GM21528 (cell line): ENCODE results near the gene MYRFL.
"Not testable (repeated sequence)": the region's sequence is repeated elsewhere in the genome, so short reads cannot be mapped to it uniquely, and the experiment has no call there.

Source experiments
- ATAC-seq: cut with Tn5 transposase; IDR thresholded peaks from one replicate; pipeline ENCODE4 v1.9.1; 2021; ENCODE audit warnings: mild to moderate bottlenecking, moderate library complexity; ENCODE audit not compliant: unreplicated experiment, low FRiP score

The MYRFL gene

DNA sequence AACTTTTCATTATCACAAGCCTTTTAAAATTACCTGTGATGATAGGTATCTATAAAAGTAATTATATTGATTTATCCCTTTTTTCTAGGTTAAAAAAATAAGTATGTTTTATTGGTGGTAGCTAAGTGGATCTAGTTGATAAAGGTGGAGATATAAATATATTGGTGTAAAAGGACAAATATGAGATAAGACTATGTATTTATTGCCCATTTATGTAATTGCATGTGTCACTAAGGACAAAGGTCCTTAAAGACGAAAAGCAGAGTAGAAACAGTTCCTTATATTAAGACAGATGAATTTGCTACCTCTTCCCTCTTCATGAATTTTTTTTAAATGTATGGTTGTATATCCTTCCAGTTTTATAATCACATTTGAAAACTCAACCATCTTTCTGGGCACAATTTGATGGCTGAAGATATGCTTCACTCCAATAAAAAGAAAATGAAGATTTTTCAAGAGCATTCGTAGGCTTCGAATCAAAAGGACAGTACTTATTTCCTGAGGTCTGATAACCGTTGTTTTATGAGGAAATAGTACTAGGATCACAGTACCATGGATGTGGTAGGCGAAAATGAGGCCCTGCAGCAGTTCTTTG lies at the start of gene MYRFL:
Gene MYRFL (plus strand): TSS at position 262 of the 595 bp plus-strand sequence. CDS start 291 bp downstream, at position 553.
- ATAC-seq, result no peak

DNA sequence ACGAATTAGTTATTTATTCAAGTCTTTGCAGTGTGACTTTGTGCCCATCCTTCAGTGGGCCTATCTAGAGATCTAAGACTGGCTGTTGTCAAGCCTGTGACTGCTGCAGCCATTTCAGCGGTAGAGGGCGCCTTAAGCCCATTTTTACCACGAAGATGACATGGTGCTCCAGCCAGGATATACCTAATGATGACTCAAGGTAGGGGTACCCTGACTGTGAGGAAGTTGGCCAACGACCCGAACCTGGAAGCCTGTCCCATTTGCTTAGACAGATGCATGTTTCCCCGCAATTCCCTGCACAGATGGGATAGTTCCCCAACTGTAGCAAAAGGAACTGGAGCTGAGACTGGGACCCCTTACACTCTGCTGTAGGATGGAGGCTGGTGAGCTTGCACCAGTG lies 45.1 kb upstream of the MYRFL start:
- ATAC-seq, result no peak

DNA sequence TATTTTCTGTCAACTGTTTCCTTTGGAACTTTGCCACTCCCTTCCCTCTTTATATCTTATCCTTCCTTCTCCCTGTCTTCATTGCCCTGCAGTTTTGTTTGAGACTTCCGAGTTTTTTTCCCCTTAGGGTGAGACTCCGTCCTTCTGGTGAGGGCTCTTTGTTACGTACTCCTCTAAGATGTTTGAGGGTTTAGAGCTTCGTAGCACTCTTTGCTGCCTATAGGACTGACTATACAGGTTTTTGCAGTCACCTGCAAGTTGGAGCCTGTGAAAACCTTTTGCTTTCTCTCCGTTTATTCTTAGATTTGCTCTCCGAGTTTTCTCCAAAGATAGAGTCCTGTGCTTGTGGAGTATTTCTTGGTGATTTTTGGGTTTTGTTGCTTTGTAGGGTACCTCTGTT lies 41.7 kb upstream of the MYRFL start:
- ATAC-seq, result no peak

DNA sequence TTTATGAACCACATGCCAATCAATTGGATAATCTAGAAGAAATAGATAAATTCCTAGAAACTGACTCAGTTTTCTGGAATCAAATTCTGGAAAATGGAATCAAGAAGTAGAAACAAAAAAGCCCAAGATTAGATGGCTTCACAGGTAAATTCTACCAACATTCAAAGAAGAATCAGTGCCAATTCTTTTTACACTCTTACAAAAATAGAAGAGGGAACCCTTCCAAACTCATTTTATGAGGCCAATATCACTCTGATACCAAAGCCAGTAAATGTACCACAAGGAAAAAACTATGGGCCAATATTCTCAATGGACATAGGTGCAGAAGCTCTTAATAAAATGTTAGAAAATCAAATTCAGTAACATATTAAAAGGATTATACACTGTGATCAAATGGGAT lies 35.7 kb upstream of the MYRFL start:
- ATAC-seq, result no peak

DNA sequence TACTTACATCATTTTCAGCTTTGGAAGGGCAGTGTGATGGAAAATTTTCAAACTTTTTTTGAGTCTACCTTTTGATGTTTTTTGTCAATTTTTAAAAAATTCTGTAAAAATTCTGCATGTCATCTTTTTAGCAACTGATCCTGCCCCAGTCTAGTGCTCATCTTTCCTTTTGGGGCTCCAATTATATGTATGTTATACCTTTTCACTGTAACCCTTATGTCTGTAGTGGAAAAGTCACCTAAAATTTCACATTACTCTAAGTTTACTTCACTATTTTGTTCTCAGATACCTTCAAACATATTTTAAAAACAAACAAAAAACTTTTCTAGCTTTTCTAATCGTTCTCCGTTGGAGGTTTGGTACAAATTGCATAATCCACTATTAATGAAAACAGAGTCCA lies 32.5 kb upstream of the MYRFL start:
- ATAC-seq, result no peak

DNA sequence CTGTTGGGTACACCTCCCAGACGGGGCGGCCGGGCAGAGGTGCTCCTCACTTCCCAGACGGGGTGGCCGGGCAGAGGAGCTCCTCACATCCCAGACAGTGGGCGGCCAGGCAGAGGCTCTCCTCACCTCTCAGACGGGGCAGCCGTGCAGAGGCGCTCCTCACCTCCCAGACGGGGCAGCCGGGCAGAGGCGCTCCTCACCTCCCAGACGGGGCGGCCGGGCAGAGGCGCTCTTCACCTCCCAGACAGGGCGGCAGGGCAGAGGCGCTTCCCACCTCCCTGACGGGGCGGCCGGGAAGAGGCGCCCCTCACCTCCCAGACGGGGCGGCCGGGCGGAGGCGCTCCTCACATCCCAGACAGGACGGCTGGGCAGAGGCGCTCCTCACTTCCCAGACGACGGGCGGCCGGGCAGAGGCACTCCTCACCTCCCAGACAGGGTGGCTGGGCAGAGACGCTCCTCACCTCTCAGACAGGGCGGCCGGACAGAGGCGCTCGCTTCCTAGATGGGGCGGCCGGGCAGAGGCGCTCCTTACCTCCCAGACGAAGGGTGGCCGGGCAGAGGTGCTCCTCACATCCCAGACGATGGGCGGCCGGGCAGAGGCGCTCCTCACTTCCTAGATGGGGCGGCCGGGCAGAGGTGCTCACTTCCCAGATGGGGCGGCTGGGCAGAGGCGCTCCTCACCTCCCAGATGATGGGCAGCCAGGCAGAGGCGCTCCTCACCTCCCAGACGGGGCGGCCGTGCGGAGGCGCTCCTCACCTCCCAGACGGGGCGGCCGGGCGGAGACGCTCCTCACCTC lies 17.7 kb upstream of the MYRFL start:
- not testable (repeated sequence) for ATAC-seq

DNA sequence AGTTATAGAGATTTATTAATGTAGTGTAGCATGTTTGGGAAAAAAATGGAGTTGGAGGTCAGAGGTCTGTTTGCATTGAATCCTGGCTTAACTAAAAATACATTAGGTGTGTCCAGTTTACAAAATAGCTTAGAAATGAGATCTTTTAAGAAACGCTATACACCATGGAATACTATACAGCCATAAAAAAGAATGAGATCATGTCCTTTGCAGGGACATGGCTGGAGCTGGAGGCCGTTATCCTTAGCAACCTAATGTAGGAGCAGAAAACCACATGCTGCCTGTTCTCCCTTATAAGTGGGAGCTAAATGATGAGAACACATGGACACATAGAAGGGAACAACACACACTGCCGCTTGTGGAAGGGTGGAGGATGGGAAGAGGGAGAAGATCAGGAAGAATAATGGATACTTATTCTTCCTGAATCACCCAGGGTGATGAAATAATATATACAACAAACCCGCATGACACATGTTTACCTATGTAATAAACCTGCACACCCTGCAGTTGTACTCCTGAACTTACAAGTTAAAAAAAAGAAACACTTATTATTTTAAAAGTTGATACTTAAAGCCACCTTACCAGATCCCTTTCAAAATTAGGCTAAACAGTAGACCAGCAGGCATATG lies 14.0 kb upstream of the MYRFL start:
- no peak for ATAC-seq

DNA sequence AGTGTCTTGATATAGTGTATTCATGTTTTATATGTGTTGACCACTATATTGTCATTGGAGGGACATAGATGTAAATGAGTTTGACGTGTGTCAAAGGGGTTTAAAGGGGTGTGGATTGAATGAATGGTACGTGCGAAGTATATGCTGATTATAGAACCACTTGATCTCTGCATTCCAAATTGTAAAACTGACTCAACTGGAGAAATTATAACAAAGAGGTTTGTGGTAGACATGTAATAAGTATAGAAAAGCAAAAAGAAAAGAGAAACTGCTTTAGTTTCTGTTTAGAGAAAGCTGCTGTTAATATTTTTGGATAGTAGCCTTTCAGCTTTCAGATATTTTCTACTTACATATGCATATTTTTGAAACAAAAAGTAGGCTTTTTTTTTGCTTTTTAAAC lies 8.9 kb upstream of the MYRFL start:
- no peak for ATAC-seq

DNA sequence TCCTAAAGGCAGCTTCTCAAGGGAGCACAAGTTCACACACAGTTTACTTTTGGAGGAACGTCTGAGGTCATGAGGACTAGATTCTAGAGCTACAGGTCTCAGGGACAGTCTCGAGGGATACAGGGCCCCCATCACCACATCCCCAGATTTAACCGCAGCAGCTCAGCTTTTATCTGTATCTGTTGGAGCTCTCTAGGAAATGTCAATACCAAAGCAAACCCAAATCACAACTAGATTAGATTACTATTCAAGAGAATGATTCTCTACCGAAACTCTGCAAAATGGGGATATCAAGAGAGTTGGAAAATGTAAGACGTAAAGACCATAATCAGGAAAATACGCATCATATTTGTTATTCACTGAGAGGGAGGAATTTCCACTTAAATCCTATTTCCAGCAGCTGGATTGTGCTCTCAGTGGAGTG lies 4.0 kb upstream of the MYRFL start:
- no peak for ATAC-seq

DNA sequence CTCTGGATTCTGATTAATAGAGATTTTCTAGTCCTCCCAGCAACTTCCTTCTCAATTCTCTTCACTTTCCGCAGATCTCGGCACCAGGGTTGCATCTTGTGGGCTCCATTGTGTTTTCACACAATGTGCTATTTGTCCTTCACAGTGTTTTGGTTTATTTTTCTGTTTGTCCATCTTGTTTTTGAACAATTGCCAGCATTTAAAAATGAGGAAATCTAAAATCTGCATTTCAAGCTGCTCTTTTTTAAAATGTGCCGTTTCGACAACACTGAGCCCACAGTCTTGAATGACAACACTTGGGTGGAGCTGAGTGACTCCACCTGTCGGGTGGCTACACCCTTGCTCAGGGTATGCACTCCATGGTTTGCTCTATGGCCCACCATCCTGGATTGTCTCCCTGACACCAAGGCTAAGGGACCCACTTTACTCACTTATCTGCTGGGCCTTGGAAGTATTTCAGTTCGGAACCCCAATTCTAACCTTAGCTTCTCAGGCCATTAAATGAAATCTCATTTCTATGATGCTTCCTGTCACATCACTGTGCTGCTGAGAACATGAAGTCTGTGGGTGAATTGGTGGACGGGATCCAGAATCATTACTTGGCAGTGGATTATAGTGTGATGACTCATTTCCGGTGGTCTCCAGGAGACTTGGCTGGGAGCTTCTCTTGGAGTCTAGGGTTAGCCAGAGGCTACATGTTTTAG lies 3.4 kb upstream of the MYRFL start:
- no peak for ATAC-seq

DNA sequence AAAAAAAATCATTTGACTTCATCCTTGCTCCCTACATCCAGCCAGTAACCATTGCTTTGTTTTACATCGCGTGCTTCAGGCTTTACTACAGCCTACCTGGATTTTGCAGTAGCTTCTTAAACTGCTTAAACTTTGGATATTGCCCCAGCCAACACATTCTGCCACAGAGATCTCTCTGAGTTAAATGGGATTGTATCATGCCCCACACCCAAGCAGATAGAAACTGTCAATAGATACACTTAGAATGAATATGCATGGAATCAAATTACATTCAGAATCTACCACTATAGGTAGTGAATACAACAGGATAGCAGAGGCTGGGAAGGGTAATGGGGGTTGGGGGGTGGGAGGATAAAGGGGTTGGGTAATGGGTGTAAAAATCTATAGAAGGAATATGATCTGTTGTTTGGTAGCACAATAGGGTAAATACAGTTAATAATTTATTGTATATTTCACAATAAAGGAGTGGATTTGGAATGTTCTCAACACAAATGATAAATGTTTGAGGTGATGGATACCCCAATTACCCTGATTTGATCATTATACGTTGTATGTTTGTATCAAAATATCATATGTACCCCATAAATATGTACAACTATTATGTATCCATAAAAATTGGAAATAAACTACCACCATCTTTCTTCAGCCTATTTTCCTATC lies 2.7 kb upstream of the MYRFL start:
- no peak for ATAC-seq

DNA sequence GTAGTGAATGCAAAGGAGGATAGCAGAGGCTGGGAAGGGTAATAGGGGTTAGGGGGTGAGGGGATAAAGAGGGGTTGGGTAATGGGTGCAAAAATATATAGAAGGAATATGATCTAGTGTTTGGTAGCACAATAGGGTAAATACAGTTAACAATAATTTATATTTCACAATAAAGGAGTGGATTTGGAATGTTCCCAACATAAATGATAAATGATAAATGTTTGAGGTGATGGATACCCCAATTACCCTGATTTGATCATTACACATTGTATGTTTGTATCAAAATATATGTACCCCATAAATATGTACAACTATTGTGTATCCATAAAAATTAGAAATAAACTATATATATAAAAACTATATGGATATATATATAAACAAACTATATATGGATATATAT lies 999 bp upstream of the MYRFL start:
- ATAC-seq, result no peak

DNA sequence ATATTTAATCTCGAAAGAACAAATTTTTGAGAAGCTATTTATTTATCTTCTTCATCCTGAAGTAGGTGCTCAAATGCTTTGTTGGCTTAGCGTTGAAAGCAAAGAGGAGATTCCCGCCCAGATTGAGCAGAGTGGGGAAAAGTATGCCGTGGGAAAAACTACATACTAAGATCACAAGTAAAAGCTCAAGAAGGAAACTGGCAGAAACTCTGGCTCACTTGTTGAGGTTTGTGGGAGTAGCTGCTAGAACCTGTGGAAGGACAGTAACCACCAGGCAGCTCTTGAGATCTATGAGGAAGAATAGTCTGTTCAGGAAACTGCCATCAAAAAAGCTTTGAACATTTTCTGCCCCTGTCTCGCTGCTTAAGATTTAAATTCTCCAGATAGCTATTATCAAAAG lies 3.9 kb downstream of the MYRFL start:
- no peak for ATAC-seq

DNA sequence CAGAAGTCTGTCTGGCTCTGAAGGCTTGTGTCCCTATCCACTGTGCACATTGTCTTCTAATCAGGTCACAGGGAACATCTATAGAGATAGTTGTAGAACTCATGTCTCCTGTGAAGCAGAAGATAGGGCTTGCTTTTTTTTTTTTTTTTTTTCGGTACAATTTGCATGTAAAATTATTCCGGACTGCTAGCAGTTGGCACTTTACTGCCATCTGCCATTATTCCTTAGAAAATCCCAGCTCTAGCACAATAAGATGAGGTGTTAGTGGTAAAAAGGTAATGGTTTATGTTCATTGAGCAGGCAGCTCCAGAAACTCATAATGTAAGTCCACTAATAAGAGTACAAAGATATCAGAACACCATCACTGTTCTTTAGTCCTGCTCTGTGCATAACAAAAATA lies 8.7 kb downstream of the MYRFL start:
- ATAC-seq, result no peak

DNA sequence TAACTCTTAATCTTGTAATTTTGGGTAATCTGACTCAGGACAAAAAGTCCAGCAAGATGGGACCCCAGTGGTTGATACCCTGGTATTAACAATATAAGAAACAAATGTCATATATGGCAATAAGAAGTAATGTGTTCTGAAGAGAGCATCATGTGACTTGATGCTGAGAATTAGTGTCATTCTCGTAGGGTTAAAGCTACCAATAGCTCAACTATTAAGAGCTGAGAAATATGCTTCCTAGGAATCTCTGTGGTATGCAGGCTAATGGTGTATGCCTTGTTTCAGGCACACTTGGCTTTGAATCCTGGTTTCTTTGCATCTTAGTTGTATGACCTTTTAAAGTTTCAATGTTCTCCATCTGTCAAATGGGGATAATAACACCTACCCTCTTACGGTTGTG lies 9.1 kb downstream of the MYRFL start:
- no peak for ATAC-seq

DNA sequence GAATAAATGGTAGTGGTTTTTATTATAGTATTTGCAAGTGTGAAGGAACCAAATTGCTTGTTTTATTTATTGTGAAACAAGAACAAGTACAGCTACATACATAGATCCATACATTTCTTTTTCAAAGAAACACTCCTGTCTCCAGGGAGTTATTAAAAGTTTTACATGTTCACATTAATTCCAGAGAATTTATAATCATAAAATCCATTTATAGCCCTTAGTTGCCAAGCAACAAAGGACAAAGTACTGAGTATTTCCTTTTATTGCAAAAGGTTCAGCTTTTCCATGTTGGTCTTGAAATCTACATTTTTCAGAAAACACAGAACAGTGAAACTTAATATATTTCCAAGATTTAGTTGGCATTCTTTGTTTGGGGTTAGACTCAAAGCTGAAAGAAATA lies 9.5 kb downstream of the MYRFL start:
- ATAC-seq, result no peak

DNA sequence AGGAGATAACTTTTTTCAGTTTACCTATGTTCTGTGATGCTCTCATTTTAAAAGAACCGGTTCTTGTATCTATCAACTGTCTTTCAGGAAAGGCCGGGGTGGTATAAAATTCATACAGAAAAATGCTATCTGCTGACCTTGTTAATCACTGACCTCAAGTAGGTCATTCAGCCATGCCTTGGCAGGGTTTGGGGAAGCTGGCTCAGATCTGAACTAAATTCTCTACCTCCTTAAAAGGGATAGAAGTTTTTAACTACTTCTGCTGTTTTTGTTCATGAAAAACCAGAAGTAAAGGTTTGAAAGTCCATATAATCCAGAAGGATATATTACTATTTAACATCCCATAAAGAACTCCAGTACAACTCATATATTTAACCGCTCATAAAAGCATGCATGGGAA lies 10.1 kb downstream of the MYRFL start:
- no peak for ATAC-seq

DNA sequence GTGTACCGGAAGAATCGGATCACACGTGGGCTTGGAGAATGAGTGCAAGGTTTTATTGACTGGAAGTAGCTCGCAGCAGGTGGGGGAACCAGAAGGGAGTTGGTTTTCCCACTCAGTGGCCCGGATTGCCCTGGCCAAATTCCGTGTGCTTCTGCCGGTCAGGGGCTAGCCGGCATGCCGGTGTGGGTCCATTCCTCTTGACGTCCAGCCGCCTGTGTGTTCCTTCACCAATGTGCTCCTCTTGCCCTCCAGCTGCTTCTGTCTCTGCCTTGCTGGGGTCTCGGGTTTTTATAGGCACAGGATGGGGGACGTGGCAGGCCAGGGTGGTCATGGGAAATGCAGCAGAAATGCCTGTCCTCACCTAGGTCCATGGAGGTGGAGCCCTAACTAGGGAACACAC lies 11.0 kb downstream of the MYRFL start:
- ATAC-seq, result no peak

DNA sequence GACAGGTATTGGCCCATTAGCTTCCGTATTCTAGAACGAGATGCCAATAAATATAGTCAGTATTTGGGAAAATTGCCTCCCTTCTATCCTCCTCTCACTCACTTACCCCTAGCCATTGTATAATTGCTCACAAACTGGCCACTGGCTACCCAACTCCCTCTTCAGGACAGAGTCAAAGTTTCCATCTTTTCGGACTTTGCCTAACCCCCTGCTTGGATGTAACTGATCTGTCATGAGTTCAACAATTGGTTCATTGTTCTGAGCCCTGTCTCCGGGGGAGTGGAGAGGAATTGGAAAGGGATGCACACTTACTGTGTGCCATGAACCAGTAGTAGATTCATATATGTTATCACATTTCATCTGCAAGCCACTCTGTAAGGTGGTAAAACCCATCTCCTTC lies 12.2 kb downstream of the MYRFL start:
- ATAC-seq, result no peak

DNA sequence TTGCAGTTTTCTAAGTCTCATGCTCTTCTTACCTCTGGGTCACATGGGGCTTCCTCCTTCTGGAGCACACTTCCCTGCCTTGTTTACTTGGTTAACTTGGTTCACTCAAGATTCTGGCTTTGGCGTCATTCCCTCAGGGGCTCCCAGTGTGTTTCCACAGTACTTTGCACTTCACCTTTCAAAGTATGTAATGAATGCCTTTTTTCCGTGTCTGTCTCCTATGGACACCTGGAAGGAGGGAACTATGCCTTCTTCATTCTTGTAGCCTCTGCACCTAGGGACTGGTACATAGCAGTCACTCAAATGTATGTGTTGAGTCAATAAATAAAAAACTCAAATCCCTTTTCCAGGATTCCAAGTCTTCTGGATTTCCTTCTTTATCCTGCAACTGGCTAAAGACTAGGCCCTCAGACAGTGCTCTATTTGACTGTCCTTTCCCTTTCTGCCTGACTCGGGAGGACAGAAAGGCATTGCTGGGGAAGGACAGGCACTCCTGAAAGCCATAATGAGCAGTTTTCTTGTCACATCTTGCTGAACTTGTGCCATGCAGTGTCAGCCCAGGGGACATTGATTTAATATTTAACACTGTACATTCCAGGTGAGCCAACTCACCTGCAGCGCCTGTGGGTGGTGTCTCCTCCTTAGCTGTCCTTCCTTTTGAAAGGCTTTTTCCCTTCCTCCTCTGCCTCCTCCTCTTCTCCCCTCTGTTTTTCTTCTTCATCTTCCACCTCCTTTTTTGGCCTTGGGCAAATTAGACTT lies 12.8 kb downstream of the MYRFL start:
- no peak for ATAC-seq
